ENCODE results near the gene HS6ST3. TPM values are rescaled to one million over a fixed set of nuclear protein-coding genes. Genes with fewer than 3 reads are reported as not detected.

Gene HS6ST3
- total RNA-seq, 1 experiment from 2014 or later: 1.2 TPM

DNA sequence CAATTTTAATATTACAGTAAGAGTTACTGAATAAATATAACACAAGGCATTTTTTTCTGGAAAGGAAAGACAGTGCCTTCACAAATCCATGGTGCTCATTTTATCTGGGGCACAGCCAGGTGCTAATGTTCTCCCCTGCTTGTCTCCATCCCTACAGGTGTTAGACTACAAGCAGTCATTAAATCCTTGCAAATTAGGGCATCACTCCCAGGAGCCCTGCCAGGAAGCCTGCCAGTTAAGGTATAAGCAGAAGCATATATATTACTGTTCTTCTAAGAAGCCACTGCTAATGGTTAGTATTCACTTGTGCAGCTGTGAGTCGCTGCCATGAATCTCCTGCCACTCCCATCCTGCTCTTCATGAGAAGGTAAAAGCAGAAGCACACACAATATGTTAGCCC, 754.7 kb downstream of the HS6ST3 start:
- TF ChIP-seq HMGA2 (CRISPR knock-in tag; IDR thresholded peaks at IDR 0.05) (no peak), IRF2 (CRISPR knock-in tag; IDR thresholded peaks at IDR 0.05; ENCODE audit: borderline replicate concordance, low read depth) (no peak), SMAD3 (CRISPR knock-in tag; IDR thresholded peaks at IDR 0.05; ENCODE audit: borderline replicate concordance) (no peak), ZBTB21 (CRISPR knock-in tag; IDR thresholded peaks at IDR 0.05; ENCODE audit: borderline replicate concordance) (no peak)
- TF ChIP-seq, protein P1, sequence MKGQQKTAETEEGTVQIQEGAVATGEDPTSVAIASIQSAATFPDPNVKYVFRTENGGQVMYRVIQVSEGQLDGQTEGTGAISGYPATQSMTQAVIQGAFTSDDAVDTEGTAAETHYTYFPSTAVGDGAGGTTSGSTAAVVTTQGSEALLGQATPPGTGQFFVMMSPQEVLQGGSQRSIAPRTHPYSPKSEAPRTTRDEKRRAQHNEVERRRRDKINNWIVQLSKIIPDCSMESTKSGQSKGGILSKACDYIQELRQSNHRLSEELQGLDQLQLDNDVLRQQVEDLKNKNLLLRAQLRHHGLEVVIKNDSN (CRISPR knock-in tag; IDR thresholded peaks at IDR 0.05): no peak
- TF ChIP-seq, protein P2, sequence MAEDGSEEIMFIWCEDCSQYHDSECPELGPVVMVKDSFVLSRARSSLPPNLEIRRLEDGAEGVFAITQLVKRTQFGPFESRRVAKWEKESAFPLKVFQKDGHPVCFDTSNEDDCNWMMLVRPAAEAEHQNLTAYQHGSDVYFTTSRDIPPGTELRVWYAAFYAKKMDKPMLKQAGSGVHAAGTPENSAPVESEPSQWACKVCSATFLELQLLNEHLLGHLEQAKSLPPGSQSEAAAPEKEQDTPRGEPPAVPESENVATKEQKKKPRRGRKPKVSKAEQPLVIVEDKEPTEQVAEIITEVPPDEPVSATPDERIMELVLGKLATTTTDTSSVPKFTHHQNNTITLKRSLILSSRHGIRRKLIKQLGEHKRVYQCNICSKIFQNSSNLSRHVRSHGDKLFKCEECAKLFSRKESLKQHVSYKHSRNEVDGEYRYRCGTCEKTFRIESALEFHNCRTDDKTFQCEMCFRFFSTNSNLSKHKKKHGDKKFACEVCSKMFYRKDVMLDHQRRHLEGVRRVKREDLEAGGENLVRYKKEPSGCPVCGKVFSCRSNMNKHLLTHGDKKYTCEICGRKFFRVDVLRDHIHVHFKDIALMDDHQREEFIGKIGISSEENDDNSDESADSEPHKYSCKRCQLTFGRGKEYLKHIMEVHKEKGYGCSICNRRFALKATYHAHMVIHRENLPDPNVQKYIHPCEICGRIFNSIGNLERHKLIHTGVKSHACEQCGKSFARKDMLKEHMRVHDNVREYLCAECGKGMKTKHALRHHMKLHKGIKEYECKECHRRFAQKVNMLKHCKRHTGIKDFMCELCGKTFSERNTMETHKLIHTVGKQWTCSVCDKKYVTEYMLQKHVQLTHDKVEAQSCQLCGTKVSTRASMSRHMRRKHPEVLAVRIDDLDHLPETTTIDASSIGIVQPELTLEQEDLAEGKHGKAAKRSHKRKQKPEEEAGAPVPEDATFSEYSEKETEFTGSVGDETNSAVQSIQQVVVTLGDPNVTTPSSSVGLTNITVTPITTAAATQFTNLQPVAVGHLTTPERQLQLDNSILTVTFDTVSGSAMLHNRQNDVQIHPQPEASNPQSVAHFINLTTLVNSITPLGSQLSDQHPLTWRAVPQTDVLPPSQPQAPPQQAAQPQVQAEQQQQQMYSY (CRISPR knock-in tag; IDR thresholded peaks at IDR 0.05): no peak
- TF ChIP-seq, protein P3, sequence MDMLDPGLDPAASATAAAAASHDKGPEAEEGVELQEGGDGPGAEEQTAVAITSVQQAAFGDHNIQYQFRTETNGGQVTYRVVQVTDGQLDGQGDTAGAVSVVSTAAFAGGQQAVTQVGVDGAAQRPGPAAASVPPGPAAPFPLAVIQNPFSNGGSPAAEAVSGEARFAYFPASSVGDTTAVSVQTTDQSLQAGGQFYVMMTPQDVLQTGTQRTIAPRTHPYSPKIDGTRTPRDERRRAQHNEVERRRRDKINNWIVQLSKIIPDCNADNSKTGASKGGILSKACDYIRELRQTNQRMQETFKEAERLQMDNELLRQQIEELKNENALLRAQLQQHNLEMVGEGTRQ (CRISPR knock-in tag; IDR thresholded peaks at IDR 0.05): no peak
- Mint-ChIP-seq H3K27ac (no peak overlapping the region), H3K4me1 (no peaks in the 10 kb centered on the region), H3K36me3 (no peaks in the 10 kb centered on the region), H3K4me3 (no peak overlapping the region), H3K9me3 (no peaks in the 10 kb centered on the region), H3K27me3 (ENCODE audit: low read depth) (no peaks in the 10 kb centered on the region)
- no peak for DNase-seq (ENCODE audit: low spot score)
- CTCF ChIA-PET: no interaction called here
- no peak for ATAC-seq
- POLR2A ChIA-PET: no interaction called here

DNA sequence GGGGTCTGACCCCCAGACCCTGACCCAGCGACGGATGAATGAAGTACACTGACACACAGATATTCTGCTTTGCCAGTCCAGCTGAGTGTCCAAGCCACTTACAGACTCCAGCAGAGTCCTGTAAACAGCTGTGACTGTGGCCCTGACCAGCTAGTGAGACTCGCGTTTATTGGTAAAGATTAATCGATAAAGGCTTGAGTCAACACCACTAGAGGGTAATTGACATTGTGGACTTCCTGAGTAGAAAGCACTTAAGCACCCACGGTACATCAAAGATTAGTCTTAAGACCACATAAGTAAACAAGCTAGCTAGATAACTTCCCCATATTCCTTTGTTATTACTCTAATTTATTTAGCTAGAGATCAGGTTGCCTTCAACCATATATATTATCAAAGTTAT, 758.4 kb downstream of the HS6ST3 start:
- no peak overlapping the region for H3K4me3 Mint-ChIP-seq
- no peaks in the 10 kb centered on the region for H3K27me3 Mint-ChIP-seq (ENCODE audit: low read depth)
- peaks cover 7% of the 10 kb centered on the region for H3K4me1 Mint-ChIP-seq
- TF ChIP-seq, protein P3 (CRISPR knock-in tag; IDR thresholded peaks at IDR 0.05): no peak
- no peak for TF ChIP-seq FOXK1 (CRISPR knock-in tag; IDR thresholded peaks at IDR 0.05)
- TF ChIP-seq ZNF263 (CRISPR knock-in tag; IDR thresholded peaks at IDR 0.05; ENCODE audit: low read depth): no peak
- TF ChIP-seq, protein P4, sequence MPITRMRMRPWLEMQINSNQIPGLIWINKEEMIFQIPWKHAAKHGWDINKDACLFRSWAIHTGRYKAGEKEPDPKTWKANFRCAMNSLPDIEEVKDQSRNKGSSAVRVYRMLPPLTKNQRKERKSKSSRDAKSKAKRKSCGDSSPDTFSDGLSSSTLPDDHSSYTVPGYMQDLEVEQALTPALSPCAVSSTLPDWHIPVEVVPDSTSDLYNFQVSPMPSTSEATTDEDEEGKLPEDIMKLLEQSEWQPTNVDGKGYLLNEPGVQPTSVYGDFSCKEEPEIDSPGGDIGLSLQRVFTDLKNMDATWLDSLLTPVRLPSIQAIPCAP (CRISPR knock-in tag; IDR thresholded peaks at IDR 0.05): no peak
- TF ChIP-seq GRHL2 (CRISPR knock-in tag; IDR thresholded peaks at IDR 0.05; ENCODE audit: insufficient replicate concordance, severe bottlenecking): no peak
- TF ChIP-seq, protein P5, sequence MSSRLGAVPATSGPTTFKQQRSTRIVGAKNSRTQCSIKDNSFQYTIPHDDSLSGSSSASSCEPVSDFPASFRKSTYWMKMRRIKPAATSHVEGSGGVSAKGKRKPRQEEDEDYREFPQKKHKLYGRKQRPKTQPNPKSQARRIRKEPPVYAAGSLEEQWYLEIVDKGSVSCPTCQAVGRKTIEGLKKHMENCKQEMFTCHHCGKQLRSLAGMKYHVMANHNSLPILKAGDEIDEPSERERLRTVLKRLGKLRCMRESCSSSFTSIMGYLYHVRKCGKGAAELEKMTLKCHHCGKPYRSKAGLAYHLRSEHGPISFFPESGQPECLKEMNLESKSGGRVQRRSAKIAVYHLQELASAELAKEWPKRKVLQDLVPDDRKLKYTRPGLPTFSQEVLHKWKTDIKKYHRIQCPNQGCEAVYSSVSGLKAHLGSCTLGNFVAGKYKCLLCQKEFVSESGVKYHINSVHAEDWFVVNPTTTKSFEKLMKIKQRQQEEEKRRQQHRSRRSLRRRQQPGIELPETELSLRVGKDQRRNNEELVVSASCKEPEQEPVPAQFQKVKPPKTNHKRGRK (CRISPR knock-in tag; IDR thresholded peaks at IDR 0.05; ENCODE audit: borderline replicate concordance): no peak
- TF ChIP-seq, protein P6, sequence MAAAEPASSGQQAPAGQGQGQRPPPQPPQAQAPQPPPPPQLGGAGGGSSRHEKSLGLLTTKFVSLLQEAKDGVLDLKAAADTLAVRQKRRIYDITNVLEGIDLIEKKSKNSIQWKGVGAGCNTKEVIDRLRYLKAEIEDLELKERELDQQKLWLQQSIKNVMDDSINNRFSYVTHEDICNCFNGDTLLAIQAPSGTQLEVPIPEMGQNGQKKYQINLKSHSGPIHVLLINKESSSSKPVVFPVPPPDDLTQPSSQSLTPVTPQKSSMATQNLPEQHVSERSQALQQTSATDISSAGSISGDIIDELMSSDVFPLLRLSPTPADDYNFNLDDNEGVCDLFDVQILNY (CRISPR knock-in tag; IDR thresholded peaks at IDR 0.05): no peak
- TF ChIP-seq, protein P7, sequence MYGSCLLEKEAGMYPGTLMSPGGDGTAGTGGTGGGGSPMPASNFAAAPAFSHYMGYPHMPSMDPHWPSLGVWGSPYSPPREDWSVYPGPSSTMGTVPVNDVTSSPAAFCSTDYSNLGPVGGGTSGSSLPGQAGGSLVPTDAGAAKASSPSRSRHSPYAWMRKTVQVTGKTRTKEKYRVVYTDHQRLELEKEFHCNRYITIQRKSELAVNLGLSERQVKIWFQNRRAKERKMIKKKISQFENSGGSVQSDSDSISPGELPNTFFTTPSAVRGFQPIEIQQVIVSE (CRISPR knock-in tag; IDR thresholded peaks at IDR 0.05; ENCODE audit: borderline replicate concordance): no peak
- TF ChIP-seq OVOL2 (CRISPR knock-in tag; IDR thresholded peaks at IDR 0.05; ENCODE audit: borderline replicate concordance): no peak
- no peak for TF ChIP-seq CREM (CRISPR knock-in tag; IDR thresholded peaks at IDR 0.05)
- TF ChIP-seq SMAD3 (CRISPR knock-in tag; IDR thresholded peaks at IDR 0.05; ENCODE audit: borderline replicate concordance): no peak
- TF ChIP-seq GABPB1 (CRISPR knock-in tag; IDR thresholded peaks at IDR 0.05): no peak
- TF ChIP-seq CREB1 (CRISPR knock-in tag; IDR thresholded peaks at IDR 0.05): no peak
- no peak for TF ChIP-seq GTF2I (CRISPR knock-in tag; conservative IDR thresholded peaks at IDR 0.05)
- no peak for TF ChIP-seq SP1 (CRISPR knock-in tag; conservative IDR thresholded peaks at IDR 0.05)
- TF ChIP-seq ZNF138 (CRISPR knock-in tag; conservative IDR thresholded peaks at IDR 0.05): no peak
- TF ChIP-seq ZNF121 (CRISPR knock-in tag; IDR thresholded peaks at IDR 0.05): no peak
- TF ChIP-seq NR3C1 (CRISPR knock-in tag; conservative IDR thresholded peaks at IDR 0.05; ENCODE audit: low read depth): no peak
- peaks cover 4% of the 10 kb centered on the region for H3K36me3 Mint-ChIP-seq
- ATAC-seq (no peak), DNase-seq (ENCODE audit: low spot score) (no peak)
- ChIA-PET CTCF (no interaction called here), POLR2A (no interaction called here)
- H3K27ac Mint-ChIP-seq: no peak overlapping the region
- H3K9me3 Mint-ChIP-seq: peaks cover 7% of the 10 kb centered on the region

All from WTC11 (cell line).